Fibroblast of lung (primary cell): ENCODE measurements around the gene MIEN1.

Experiments
- EZH2 ChIP-seq: IDR thresholded peaks from 2 replicates; pipeline ENCODE4 v1.5.1; 2012; ENCODE audit warnings: low read length, control low read depth, mild to moderate bottlenecking; ENCODE audit errors: missing control alignments
- TF ChIP-seq, protein P1 (sequence below), 2 donors: IDR thresholded peaks in 1 of 2; conservative IDR thresholded peaks in 1 of 2; 1 replicate in 1 of 2; 2 replicates in 1 of 2; pipeline ENCODE4 v1.5.1; 2011 to 2012; ENCODE audit warnings: low read length in 2 of 2, control low read depth in 1 of 2, inconsistent platforms in 1 of 2, low read depth in 1 of 2, mild to moderate bottlenecking in 1 of 2

DNA sequence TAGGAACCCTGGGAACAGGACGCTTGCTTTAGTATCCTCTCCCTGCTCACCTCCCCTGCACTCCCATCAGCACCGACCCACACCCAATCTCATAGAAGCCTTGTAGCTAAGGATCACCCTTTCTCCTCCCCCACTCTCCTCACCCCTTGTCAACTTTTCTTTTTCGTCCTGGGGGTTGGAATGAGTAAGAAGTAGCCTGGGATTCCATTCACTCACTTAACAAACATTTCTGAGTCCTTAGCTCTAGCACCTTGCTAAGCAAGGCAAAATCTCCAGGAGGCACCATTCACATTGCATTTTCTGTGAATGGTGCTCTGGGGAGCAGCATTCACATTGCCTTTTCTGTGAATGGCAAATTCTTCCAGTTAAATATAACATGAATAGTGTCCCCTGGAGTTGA, 41.4 kb downstream of the MIEN1 start:
- TF ChIP-seq, protein P1, sequence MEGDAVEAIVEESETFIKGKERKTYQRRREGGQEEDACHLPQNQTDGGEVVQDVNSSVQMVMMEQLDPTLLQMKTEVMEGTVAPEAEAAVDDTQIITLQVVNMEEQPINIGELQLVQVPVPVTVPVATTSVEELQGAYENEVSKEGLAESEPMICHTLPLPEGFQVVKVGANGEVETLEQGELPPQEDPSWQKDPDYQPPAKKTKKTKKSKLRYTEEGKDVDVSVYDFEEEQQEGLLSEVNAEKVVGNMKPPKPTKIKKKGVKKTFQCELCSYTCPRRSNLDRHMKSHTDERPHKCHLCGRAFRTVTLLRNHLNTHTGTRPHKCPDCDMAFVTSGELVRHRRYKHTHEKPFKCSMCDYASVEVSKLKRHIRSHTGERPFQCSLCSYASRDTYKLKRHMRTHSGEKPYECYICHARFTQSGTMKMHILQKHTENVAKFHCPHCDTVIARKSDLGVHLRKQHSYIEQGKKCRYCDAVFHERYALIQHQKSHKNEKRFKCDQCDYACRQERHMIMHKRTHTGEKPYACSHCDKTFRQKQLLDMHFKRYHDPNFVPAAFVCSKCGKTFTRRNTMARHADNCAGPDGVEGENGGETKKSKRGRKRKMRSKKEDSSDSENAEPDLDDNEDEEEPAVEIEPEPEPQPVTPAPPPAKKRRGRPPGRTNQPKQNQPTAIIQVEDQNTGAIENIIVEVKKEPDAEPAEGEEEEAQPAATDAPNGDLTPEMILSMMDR (conservative IDR thresholded peaks at IDR 0.05 in 1 of 2, IDR thresholded peaks at IDR 0.05 in 1 of 2; ENCODE audit: low read depth in 1 of 2, low read length in 2 of 2): no peak
- TF ChIP-seq EZH2: no peak
